Pons (tissue), 1 donor: ENCODE measurements around the gene ICA1.
"Not testable (repeated sequence)": the region's sequence is repeated elsewhere in the genome, so short reads cannot be mapped to it uniquely, and the experiment has no call there.

Source experiments
- DNase-seq: peaks from one replicate; pipeline ENCODE4 v3.0.0-alpha.2; 2016; ENCODE audit warnings: low spot score

Gene ICA1

DNA sequence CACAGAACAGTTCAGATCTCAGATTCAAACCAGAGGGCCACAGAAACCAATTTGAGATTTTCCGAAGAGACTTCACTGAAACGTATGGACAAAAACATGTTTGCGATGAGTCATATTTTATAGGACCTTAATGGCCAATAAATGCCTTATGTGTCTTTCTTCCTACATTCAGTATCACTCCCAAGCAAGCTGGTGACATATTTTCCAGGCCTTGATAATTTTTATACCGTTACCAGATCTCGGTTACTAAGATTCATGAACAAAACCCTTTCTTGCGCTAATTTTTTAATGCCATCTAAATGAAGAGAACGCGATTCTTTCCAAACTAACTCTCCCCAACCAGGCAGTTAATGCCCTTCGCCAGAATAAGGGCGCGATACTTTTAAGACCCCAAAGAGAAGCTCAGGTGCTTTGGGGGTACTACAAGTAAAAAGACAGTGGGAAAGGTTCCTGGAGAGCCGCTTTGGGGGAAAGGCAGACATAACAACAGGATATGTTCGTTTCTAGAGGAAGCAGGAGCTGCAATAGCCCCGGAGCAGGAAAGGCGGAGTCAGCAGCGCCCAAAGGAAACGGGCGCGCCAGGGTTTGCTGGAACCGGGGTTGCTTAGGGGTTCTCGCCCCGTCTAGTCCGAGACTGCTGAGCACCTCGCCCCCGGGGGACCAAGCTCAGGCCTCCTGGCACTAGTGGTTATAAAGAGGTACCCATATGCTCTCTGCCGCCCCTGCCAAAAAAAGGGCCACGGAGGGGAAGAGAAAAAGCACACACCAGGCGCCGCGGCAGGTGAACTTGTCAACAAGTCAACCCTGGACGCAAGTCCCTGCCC, 884 bp downstream of the ICA1 start:
- no peak for DNase-seq

DNA sequence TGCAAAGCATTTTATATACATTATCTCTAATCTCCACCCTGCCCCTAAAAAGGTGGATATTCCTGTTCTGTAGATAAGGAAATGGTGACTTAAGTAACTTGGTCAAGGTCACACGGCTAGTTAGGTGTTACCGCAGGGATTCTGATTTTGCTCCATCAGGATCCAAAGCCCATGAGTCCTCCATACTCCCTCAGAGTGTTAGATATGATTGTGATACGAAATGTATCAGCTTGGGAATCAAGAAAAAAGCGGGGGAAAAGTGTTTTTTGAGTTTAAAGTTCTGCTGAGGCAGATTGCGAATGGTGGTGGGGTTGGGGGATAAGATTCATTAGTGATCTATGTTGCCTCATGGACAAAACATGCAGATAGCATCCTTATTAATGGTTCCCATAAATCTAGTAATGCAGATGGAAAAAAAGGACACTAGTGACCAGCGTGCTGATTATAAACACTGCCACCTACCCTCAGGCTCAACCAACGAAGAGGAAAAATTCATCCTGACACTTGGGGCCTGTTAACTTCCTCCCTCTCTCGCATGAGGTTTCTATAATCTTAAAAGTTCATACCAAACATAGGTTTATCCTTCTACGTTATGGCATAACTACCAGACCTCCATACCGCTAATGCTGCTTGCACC, 2.3 kb downstream of the ICA1 start:
- no peak for DNase-seq

DNA sequence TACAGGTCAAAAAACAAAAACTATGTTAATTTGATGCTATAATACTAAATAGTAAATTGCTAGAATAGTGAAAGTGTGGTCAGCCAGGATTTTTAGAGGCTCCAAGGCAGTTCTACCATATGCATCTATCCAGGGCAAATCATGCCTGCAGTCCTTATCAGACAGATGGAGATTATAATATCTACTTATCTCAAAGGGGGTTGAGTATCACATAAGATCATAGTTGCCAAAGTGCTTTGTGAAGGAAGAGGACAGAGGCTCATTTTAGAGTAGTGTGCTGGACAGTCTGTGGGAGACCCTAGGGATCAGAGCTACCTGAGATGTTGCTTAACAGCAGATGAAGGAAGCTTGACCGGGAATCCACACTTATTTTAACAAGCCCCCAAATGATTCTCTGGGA, 3.2 kb downstream of the ICA1 start:
- DNase-seq = no peak

DNA sequence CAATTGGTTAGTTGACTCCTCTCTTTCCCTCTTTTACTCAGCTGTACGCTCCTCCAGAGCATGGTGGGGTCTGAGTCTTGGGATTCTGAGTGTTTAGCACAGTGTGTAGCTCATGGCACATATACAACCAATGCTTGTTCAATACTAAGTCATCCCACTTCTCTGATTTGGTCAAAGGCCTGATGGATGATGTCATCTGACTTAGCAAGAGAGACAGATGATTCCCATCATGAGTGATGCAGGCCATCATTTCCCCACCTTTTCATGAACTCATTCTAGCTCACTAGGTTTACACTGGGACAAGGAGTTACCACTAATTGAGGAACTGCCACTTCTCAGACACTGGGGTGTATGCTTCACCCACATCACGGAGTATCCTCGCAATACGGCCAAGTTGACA, 3.8 kb downstream of the ICA1 start:
- no peak for DNase-seq

DNA sequence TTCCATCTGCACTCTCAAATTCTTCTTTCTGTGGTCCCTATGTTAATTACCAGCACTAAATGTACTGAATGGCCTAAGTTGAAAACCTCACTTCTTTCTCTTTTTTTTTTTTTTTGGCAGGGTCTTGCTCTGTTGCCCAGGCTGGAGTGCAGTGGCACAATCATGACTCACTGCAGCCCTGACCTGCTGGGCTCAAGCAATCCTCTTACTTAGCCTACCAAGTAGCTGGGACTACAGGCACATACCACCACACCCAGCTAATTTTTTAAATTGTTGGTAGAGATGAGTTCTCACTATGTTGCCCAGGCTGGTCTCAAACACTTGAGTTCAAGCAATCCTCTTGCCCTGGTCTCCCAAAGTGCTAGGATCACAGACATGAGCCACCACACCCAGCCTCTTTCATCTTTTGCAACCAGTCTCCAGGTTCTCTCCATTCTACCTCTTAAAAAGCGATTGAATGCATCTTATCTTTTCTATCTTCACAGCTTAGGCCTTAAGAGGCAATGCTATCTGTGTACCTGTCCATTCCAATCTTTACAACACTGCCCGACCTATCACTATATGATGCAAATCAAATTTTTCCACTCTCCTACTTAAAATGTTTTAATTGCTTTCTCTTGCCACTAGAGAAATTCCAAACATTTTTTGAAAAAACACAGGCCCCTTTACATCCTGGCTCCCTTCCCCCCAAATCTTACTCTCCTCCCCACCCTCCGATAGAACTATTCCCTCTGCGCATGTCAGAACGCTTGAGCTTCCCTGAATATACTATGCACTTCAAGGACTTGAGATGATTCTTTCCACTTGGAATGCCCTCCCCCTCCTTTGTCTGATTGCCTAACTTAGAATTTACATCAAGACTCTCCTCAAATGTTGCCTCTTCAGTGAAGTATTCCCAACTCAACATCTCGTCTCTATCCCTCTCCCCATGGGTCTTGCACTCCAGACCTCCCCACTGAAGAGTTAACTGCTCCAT, 6.0 kb downstream of the ICA1 start:
- DNase-seq = no peak

DNA sequence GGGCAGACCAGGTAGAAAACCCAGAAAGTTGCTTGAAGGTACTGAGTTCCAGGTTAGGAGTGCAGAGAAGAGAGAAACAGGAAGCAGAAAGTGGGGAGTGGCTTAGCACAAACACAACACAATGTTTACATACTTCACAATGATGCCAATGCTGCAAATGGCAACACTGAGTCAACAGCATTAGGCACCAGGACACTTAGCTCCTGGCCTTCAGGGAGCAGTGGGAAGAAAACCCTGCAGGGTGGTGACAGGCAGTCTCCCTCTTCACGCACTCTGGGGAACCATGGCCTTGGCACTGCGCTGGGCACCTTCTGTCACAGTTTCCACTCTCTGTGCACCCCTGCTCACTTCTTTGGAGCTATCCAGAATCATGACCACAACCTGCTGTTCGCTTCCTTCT, 7.3 kb downstream of the ICA1 start:
- no peak for DNase-seq

DNA sequence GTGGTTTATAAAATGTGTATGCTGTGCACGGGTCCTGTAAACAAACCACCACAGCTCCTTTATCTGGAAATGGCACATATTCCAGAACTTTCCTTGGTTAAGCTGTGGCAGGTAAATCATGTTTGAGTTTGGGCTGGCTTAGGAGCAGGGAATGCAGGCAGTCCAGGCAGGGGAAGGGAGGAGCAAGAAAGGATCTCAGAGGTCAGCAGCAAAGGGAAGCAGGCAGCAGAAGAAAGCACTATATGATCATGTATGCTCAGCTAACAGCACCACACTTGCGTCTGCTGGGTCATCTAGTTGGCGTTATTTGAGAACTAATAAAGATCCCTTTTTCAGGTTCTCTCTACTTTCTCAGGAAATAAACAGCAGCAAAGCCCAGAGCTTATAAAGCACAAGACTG, 7.8 kb downstream of the ICA1 start:
- DNase-seq = no peak

DNA sequence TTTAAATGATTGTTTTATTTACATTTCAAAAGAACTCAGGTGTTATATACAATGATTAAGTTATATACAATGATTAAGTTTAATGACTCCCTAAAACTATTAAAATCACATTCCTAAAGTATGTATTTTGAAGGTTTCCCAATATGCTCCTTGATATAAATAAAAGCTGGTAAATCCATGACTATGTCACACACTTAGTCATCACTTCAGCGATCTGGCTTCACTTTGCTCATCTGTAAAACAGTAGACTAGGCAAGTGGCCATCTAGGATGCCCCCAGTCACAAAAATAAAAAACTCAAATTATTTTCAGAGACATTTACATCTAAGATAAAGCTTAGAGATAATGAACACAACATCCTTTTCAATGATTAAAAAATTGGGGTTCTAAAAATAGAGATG, 10.8 kb downstream of the ICA1 start:
- no peak for DNase-seq

DNA sequence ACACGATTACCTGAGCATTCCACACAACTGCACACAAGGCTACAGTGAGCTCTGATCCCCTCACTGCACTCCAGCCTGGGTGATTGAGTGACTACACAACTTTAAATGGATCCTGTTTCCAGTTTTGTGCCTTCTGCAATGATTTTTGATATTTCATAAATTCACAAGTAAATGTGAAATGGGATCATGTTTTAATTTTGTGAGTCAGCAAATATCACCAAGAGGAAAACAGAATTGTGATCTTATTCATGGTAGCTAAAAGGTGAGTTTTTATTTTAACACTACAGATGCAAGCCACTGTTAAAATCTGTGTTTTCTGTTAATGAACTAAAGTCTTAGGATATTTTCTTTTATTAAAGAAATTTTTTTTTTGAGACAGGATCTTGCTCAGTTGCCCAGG, 11.4 kb downstream of the ICA1 start:
- DNase-seq = no peak

DNA sequence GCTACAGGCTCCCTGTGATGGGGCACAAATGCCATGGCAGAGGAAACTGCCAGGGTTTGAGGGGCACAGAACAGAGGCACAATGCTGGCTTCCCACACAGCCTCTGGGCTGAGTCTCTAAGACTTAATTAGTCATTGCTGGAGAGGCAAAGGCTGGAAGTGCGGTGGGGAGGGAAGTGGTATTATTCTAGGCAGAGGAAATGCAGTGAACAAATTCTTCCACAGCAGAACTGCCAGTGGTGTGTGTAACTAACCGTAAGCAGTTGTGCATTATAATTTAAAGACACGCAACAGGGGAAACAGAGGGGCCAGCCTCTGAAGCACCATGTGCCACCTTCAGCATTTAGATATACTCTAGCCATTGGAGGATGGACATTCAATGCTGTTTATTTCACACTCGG, 12.8 kb downstream of the ICA1 start:
- DNase-seq = no peak

DNA sequence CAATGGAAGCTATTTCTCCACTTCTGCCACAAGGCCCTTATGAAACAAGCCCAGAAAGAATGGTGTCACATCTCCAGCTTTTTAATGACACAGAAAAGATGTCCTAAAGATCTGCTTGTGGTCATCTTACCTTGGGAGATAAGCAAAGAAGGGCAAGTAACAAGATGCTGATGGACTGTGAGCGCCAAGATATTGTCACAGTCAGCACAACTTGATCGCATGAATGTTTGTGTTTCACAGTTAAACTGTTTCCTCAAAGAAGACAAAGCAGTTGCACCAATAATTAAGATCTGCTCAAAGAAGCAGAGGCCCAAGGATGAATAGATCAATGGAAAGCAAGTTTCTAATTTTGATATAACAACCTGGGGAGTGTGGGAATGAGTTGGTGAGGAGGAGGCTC, 15.9 kb downstream of the ICA1 start:
- DNase-seq = no peak

DNA sequence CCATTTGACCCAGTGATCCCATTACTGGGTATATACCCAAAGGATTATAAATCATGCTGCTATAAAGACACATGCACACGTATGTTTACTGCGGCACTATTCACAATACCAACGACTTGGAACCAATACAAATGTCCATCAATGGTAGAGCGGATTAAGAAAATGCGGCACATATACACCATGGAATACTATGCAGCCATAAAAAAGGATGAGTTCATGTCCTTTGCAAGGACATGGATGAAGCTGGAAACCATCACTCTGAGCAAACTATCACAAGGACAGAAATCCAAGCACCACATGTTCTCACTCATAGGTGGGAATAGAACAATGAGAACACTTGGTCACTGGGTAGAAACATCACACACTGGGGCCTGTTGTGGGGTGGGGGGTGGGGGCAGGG, 16.9 kb downstream of the ICA1 start:
- not testable (repeated sequence) for DNase-seq

DNA sequence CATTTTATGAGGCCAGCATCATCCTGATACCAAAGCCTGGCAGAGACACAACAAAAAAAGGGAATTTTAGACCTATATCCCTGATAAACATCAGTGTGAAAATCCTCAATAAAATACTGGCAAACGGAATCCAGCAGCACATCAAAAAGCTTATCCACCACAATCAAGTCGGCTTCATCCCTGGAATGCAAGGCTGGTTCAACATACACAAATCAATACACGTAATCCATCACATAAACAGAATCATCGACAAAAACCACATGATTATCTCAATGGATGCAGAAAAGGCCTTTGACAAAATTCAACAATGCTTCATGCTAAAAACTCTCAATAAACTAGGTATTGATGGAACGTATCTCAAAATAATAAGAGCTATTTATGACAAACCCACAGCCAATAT, 18.9 kb downstream of the ICA1 start:
- DNase-seq = not testable (repeated sequence)

DNA sequence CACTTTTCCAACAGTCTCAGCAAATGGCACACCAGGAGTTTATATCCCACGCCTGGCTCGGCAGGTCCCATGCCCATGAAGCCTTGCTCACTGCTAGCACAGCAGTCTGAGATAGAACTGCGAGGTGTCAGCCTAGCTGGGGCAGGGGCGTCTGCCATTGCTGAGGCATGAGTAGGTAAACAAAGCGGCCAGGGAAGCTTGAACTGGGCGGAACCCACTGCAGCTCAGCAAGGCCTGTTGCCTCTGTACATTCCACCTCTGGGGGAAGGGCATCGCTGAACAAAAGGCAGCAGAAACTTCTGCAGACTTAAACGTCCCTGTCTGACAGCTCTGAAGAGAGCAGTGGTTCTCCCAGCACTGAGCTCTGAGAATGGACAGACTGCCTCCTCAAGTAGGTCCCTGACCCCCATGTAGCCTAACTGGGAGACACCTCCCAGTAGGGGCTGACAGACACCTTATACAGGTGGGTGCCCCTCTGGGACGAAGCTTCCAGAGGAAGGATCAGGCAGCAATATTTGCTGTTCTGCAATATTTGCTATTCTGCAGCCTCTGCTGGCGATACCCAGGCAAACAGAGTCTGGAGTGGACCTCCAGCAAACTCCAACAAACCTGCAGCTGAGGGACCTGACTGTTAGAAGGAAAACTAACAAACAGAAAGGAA, 22.1 kb downstream of the ICA1 start:
- DNase-seq = not testable (repeated sequence)

DNA sequence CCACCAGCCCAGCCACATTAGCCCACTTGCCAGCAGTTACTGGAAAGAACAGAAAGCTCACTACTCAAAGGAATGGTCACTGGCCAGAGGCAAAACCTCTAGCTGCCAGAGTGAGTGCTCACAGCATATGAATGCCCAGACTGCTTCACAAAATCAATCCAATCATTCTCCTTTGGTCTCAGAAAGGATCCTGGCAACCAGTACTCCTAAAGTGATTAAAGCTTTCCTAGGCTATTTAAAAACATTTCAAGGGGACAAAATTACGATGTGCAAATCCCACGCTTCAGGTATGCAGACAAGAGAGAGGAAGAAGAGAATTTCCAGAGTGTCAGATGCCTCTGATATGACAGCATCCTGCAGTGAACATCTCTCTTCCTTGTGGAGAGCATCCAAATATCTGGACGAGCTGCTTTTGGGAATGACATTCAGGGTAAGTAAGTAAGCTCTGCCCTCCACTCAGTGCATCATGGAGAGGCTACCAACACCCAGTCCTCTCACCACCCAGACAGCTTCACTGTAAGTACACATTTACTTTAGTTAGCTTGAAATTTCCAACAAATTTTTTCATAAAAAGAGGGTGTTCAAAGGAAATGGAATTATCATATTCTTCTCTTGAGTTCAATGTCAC, 25.1 kb downstream of the ICA1 start:
- DNase-seq = peak; percentile 34

DNA sequence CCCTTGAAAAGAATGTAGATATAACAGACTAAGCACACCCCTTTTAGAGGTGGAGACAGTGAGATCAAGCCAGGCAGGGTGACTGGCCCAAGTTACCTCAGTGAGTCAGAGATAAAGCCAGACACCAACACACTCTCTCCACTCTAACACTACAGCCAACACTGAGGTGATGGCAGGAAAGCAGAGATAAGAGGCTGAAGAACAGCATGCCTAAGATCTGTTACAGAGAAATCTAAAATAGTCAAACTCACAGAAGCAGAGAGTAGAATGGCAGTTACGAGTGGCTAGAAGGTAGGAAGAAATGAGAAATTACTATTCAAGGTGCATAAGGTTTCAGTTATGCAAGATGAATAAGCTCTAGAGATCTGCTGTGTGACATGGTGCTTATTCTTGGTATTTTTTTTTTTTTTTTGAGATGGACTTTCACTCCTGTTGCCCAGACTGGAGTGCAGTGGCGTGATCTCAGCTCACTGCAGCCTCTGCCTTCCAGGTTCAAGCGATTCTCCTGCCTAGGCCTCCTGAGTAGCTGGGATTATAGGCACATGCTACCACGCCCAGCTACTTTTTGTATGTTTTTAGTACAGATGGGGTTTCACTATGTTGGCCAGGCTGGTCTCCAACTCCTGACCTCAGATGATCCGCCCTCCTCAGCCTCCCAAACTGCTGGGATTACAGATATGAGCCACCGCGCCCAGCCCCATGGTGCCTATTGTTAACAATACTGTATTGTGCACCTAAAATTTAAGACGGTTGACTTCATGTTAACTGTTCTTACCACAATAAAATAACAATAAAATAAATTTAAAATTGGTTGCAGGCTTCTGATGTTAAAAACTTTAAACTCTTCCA, 28.7 kb downstream of the ICA1 start:
- no peak for DNase-seq

DNA sequence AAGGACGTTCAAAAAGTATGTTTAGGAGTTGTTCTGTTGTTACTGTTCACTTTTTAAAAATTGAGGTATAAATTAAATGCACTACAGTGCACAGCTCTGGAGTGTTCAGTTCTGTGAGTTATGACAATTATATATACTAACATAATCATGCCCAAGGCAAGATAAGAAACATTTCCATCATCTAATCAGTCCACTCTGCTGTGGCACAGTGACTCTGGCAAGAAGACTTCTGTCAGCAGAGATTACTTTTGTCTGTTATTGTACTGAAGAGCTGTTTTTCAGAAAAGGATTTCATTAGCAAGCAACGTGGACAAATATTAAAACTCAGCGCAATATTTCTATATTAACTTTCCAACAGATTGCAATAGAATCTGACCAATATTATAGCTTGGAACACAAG, 32.0 kb downstream of the ICA1 start:
- no peak for DNase-seq

DNA sequence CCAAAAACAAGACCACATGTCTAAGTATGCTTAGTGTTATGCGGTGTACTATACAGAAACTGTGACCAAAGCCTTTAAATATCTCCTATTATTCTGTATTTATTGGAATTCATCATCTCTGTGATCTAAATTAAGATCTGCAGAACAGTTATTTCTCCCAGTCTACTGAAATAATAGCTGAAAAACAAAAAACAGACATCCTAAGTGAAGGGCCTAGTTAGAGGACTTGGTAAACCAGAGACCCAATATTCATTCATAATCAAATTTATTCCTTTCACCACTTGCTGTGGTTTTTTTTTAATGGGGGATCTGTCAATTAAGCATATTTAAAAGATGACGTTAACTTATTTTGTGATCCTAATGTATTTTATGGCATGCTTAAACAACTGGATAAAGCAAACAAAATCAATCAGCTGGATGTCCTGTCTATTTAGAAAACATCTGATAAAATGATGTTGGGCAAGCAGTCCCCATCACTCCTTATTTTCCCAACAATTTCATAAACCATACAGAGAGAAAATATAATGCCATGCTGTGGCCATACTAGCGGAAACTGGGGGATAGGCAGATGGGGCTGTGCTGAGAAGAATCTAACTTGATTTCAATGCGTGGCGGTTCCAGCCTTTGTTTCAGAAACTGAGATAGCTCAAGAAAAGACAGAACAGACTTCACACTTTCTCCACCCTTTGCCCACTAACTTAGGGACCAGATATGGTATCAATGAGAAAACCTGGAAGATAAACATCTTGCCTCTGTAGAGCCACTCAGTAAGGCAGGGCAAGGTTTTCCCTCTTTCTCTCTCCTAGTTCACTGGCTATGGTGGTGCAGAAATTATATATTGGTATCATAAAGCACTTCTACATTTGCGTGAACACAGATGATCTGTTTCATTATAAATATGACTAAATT, 32.9 kb downstream of the ICA1 start:
- no peak for DNase-seq

DNA sequence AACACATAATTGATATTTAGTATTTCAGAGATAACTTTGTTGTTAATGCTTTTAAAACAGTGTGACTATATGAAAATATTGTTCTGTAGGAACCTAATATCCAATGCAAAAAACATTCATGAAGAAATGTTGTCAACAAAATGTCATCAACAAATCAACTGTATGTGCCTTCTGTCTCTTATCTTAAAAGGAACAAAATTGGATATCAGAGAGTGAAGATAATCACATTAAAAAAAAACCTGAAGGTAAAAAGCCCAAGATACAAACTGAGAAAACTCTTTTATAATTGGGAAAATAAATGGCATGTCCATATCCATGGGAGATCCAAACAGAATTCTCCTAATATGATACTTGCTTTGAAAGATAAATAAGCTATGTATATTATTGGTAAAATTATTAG, 33.9 kb downstream of the ICA1 start:
- DNase-seq = no peak

DNA sequence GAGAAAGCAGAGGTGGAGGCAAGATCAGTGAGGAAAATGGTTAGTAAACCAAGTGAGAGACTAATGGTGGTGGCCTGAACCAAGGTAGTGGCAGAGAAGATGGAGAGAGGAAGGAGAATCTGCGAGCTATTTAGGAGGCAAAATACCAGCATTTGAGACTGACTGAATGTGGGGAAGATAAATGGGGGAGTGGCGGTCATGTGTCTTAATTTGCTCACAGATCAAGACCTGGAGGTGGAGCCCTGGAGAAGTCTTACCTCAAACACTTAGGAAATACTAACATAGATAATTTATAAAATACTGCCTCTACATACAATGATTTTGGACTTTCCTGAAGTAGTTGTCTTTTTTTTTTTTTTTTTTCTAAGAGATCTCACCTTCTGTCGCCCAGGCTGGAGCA, 34.7 kb downstream of the ICA1 start:
- DNase-seq = no peak
